Suprapubic skin (tissue), 4 donors: ENCODE data around the gene TRUB1. TPM values are rescaled to one million over a fixed set of nuclear protein-coding genes. Genes with fewer than 3 reads are reported as not detected.

ENCODE experiments used
- DNase-seq, 2 donors: peaks; one replicate each; pipeline ENCODE4 v3.0.0-alpha.2; 2019; ENCODE audit warnings: low spot score in 2 of 2
- H3K27ac ChIP-seq: fragments of 200-600 bp; sonication (generic); one replicate; pipeline ENCODE4 v1.5.1; 2019
- H3K27me3 ChIP-seq: fragments of 200-600 bp; sonication (generic); one replicate; pipeline ENCODE4 v1.5.1; 2019
- H3K36me3 ChIP-seq: fragments of 200-600 bp; sonication (generic); one replicate; pipeline ENCODE4 v1.5.1; 2019
- H3K4me1 ChIP-seq: fragments of 200-600 bp; sonication (generic); one replicate; pipeline ENCODE4 v1.5.1; 2019
- H3K4me3 ChIP-seq: fragments of 200-600 bp; sonication (generic); one replicate; pipeline ENCODE4 v1.5.1; 2019; ENCODE audit warnings: mild to moderate bottlenecking
- H3K9me3 ChIP-seq: fragments of 200-600 bp; sonication (generic); one replicate; pipeline ENCODE4 v1.5.1; 2019
- CTCF ChIP-seq, 2 donors: fragments of 200-600 bp in 1 of 2; fragments of 450-650 bp in 1 of 2; sonication (generic) in 1 of 2; IDR thresholded peaks; one replicate each; pipeline ENCODE4 v1.5.1; 2016 to 2019; ENCODE audit warnings: antibody characterized with exemption in 2 of 2, mild to moderate bottlenecking in 1 of 2, moderate library complexity in 1 of 2
- EP300 ChIP-seq: sonication (generic); formaldehyde crosslinking; IDR thresholded peaks from one replicate; pipeline ENCODE4 v1.6.1; 2017; ENCODE audit warnings: antibody characterized with exemption
- POLR2A ChIP-seq, 2 donors: fragments of 450-650 bp; IDR thresholded peaks; one replicate each; pipeline ENCODE4 v1.6.1; 2017; ENCODE audit warnings: antibody characterized with exemption in 2 of 2, mild to moderate bottlenecking in 2 of 2, moderate library complexity in 2 of 2
- POLR2AphosphoS5 ChIP-seq, 3 donors: sonication (generic); formaldehyde crosslinking; IDR thresholded peaks; one replicate each; pipeline ENCODE4 v1.6.1; 2017; ENCODE audit warnings: antibody characterized with exemption in 3 of 3
- WGBS: methylation state at CpG from one replicate; pipeline ENCODE4 v1.1.5; 2018; 5-methylcytosine and 5-hydroxymethylcytosine counted together
- total RNA-seq, 4 donors: library from RNA; depleted of rRNA; stranded (reverse); fragments of >200 nt; gene quantifications; one replicate each; pipeline ENCODE4 v1.1.0, GENCODE V29; 2016

Gene TRUB1
- total RNA-seq, 4 donors from 2014 or later, result 11.6 to 28.6 (median 15.0) TPM

GRCh38 chr10:114998993-114999392, 61.0 kb downstream of the TRUB1 start:
- H3K9me3 ChIP-seq, result no peaks in the 10 kb centered on the region
- WGBS, result 94% methylated on average over 7 of the region's 7 CpGs
- TF ChIP-seq POLR2A (IDR thresholded peaks at IDR 0.05) (no peak), EP300 (no peak), CTCF (IDR thresholded peaks at IDR 0.05) (no peak), POLR2AphosphoS5 (IDR thresholded peaks at IDR 0.05) (no peak)

GRCh38 chr10:115001506-115002381, 63.7 kb downstream of the TRUB1 start:
- TF ChIP-seq POLR2AphosphoS5 (IDR thresholded peaks at IDR 0.05) (no peak), POLR2A (IDR thresholded peaks at IDR 0.05) (no peak), CTCF (IDR thresholded peaks at IDR 0.05) (no peak), EP300 (no peak)
- 46% methylated on average over 13 of the region's 13 CpGs for WGBS
- Histone ChIP-seq H3K4me3 (no peak overlapping the region), H3K27me3 (no peaks in the 10 kb centered on the region), H3K4me1 (no peaks in the 10 kb centered on the region), H3K9me3 (no peaks in the 10 kb centered on the region), H3K27ac (no peak overlapping the region), H3K36me3 (no peaks in the 10 kb centered on the region)
- no peak for DNase-seq

More at GRCh38 chr10:114998993-114999392, 61.0 kb downstream of the TRUB1 start:
- Histone ChIP-seq H3K27me3 (no peaks in the 10 kb centered on the region), H3K36me3 (no peaks in the 10 kb centered on the region), H3K4me3 (no peak overlapping the region), H3K4me1 (no peaks in the 10 kb centered on the region), H3K27ac (no peak overlapping the region)
- no peak for DNase-seq

GRCh38 chr10:115003396-115003795, 65.4 kb downstream of the TRUB1 start:
- Histone ChIP-seq H3K27me3 (no peaks in the 10 kb centered on the region), H3K9me3 (no peaks in the 10 kb centered on the region), H3K27ac (no peak overlapping the region), H3K4me1 (no peaks in the 10 kb centered on the region), H3K4me3 (no peak overlapping the region), H3K36me3 (no peaks in the 10 kb centered on the region)
- 93% methylated on average over 2 of the region's 2 CpGs for WGBS
- no peak for TF ChIP-seq POLR2AphosphoS5 (IDR thresholded peaks at IDR 0.05)
- DNase-seq, result no peak

- WGBS, result 73% methylated on average over 3 of the region's 3 CpGs
- H3K4me3 ChIP-seq, result no peak overlapping the region
- H3K27ac ChIP-seq, result no peak overlapping the region
- no peak for DNase-seq
- H3K4me1 ChIP-seq, result no peaks in the 10 kb centered on the region
- H3K27me3 ChIP-seq, result no peaks in the 10 kb centered on the region
- H3K9me3 ChIP-seq, result no peaks in the 10 kb centered on the region
- H3K36me3 ChIP-seq, result no peaks in the 10 kb centered on the region
- TF ChIP-seq POLR2AphosphoS5 (IDR thresholded peaks at IDR 0.05) (no peak), CTCF (IDR thresholded peaks at IDR 0.05) (no peak), EP300 (no peak), POLR2A (IDR thresholded peaks at IDR 0.05) (no peak)
Observed at GRCh38 chr10:115004236-115004862, 66.4 kb downstream of the TRUB1 start.

- Histone ChIP-seq H3K4me1 (no peaks in the 10 kb centered on the region), H3K9me3 (no peaks in the 10 kb centered on the region), H3K4me3 (no peak overlapping the region), H3K36me3 (no peaks in the 10 kb centered on the region), H3K27ac (no peak overlapping the region), H3K27me3 (no peaks in the 10 kb centered on the region)
- 94% methylated on average over 8 of the region's 8 CpGs for WGBS
- TF ChIP-seq POLR2A (IDR thresholded peaks at IDR 0.05) (no peak), POLR2AphosphoS5 (IDR thresholded peaks at IDR 0.05) (no peak), EP300 (no peak), CTCF (IDR thresholded peaks at IDR 0.05) (no peak)
- no peak for DNase-seq
Observed at GRCh38 chr10:115005771-115006170, 67.8 kb downstream of the TRUB1 start.
